HepG2 (cell line): ENCODE data around the gene RPS2. TPM values are rescaled to one million over a fixed set of nuclear protein-coding genes. Genes with fewer than 3 reads are reported as not detected.

ENCODE experiments used
- ARID4A ChIP-seq: sonication (generic); formaldehyde crosslinking; IDR thresholded peaks from 2 replicates; pipeline ENCODE4 v1.5.0; 2020; ENCODE audit warnings: mild to moderate bottlenecking, missing genetic modification reagents, borderline replicate concordance
- CBFB ChIP-seq: sonication (generic); formaldehyde crosslinking; IDR thresholded peaks from 2 replicates; pipeline ENCODE4 v1.4.0; 2020; ENCODE audit warnings: missing genetic modification reagents
- CREB1 ChIP-seq, 2 experiments: fragments of 450-650 bp in 1 of 2; IDR thresholded peaks; 2 replicates each; pipeline ENCODE4 v1.6.1; 2016 to 2017; ENCODE audit warnings: control low read depth in 1 of 2, mild to moderate bottlenecking in 1 of 2, missing compliant biosample characterization in 1 of 2, missing genetic modification characterization in 1 of 2
- CREB3 ChIP-seq: sonication (generic); formaldehyde crosslinking; IDR thresholded peaks from 2 replicates; pipeline ENCODE4 v1.5.0; 2020; ENCODE audit warnings: missing genetic modification reagents
- MAF1 ChIP-seq: sonication (generic); formaldehyde crosslinking; IDR thresholded peaks from 2 replicates; pipeline ENCODE4 v1.5.0; 2020; ENCODE audit warnings: missing genetic modification reagents, borderline replicate concordance
- MAFK ChIP-seq, 2 experiments: IDR thresholded peaks in 1 of 2; conservative IDR thresholded peaks in 1 of 2; 2 replicates each; pipeline ENCODE4 v1.6.1; 2011; ENCODE audit warnings: improper control_type of control experiment in 2 of 2, low read length in 2 of 2
- NFIC ChIP-seq: IDR thresholded peaks from 2 replicates; pipeline ENCODE4 v1.6.1; 2012; ENCODE audit warnings: mild to moderate bottlenecking, low read length, inconsistent platforms
- NKX3-1 ChIP-seq: sonication (generic); formaldehyde crosslinking; IDR thresholded peaks from 2 replicates; pipeline ENCODE4 v1.5.0; 2020; ENCODE audit warnings: missing genetic modification reagents
- PRMT3 ChIP-seq: sonication (generic); formaldehyde crosslinking; IDR thresholded peaks from 2 replicates; pipeline ENCODE4 v1.8.1; 2022; ENCODE audit warnings: low read depth, mild to moderate bottlenecking, moderate library complexity, missing genetic modification reagents, borderline replicate concordance
- SAFB2 ChIP-seq: sonication (generic); formaldehyde crosslinking; IDR thresholded peaks from 2 replicates; pipeline ENCODE4 v1.5.1; 2020; ENCODE audit warnings: missing genetic modification reagents, low read depth, mild to moderate bottlenecking, borderline replicate concordance
- SATB2 ChIP-seq: sonication (generic); formaldehyde crosslinking; IDR thresholded peaks from 2 replicates; pipeline ENCODE4 v1.5.0; 2020; ENCODE audit warnings: missing genetic modification reagents
- TBX3 ChIP-seq: fragments of 450-650 bp; IDR thresholded peaks from 2 replicates; pipeline ENCODE4 v1.6.1; 2017; ENCODE audit warnings: antibody characterized with exemption, mild to moderate bottlenecking, inconsistent platforms, borderline replicate concordance
- TCF7 ChIP-seq: sonication (generic); IDR thresholded peaks from 2 replicates; pipeline ENCODE4 v1.6.1; 2016; ENCODE audit warnings: antibody characterized with exemption, low read depth
- TFDP1 ChIP-seq: IDR thresholded peaks from 2 replicates; pipeline ENCODE4 v1.6.1; 2016; ENCODE audit warnings: missing compliant biosample characterization, missing genetic modification reagents, borderline replicate concordance
- ZBTB26 ChIP-seq: IDR thresholded peaks from 2 replicates; pipeline ENCODE4 v1.6.1; 2016; ENCODE audit warnings: missing compliant biosample characterization, missing genetic modification reagents, borderline replicate concordance
- ZBTB7B ChIP-seq: sonication (generic); formaldehyde crosslinking; IDR thresholded peaks from 2 replicates; pipeline ENCODE4 v1.4.0; 2020; ENCODE audit warnings: missing genetic modification reagents
- ZKSCAN1 ChIP-seq: fragments of 150-350 bp; IDR thresholded peaks from 2 replicates; pipeline ENCODE4 v1.6.1; 2014; ENCODE audit warnings: low read length
- ZNF263 ChIP-seq: sonication (generic); formaldehyde crosslinking; IDR thresholded peaks from 2 replicates; pipeline ENCODE4 v1.4.0; 2020; ENCODE audit warnings: missing genetic modification reagents
- ZNF264 ChIP-seq: sonication (generic); formaldehyde crosslinking; IDR thresholded peaks from 2 replicates; pipeline ENCODE4 v1.4.0; 2020; ENCODE audit warnings: missing genetic modification reagents
- ZNF451 ChIP-seq: sonication (generic); formaldehyde crosslinking; IDR thresholded peaks from 2 replicates; pipeline ENCODE4 v1.5.0; 2020; ENCODE audit warnings: mild to moderate bottlenecking, missing genetic modification reagents
- ZNF724P ChIP-seq: sonication (generic); formaldehyde crosslinking; IDR thresholded peaks from 2 replicates; pipeline ENCODE4 v1.8.0; 2022; ENCODE audit warnings: missing genetic modification reagents, borderline replicate concordance
- polyA plus RNA-seq, 8 experiments: library from polyadenylated mRNA; depleted of rRNA in 3 of 8; stranded (reverse) in 7 of 8; unstranded in 1 of 8; fragments of >200 nt; fragmentation: Illumina TruSeq in 4 of 8; extraction: Trizol in 4 of 8; gene quantifications; 2 replicates each; pipeline versions ENCODE4 v1.2.1 to v1.2.3, GENCODE V29; 2011 to 2016; ENCODE audit warnings: low read depth in 4 of 8, missing spikeins in 1 of 8, mixed read lengths in 1 of 8; ENCODE audit not compliant: insufficient read depth in 1 of 8
- total RNA-seq, 5 experiments: library from RNA; depleted of rRNA; stranded (reverse); fragments of >200 nt; fragmentation: Illumina TruSeq; extraction: Trizol; gene quantifications; 2 replicates each; pipeline ENCODE4 v1.2.3, GENCODE V29; 2016; ENCODE audit warnings: low read depth in 1 of 5

RPS2 gene
- total and polyA plus RNA-seq, 2 of the 13 experiments (the other 11 are each of a cell fraction or from before 2014, with no cell fraction given), result 1,908 to 4,514 TPM

GRCh38 chr16:1990351-1991134 lies 25.9 kb upstream of the RPS2 start (continued):
- no peak for TF ChIP-seq ZBTB26 (CRISPR knock-in tag)
- TF ChIP-seq ZKSCAN1, result no peak
- no peak for TF ChIP-seq PRMT3 (CRISPR knock-in tag)
- TF ChIP-seq CREB1 (IDR thresholded peaks at IDR 0.05), result peak; percentile 95
- no peak for TF ChIP-seq CREB1 (CRISPR knock-in tag; IDR thresholded peaks at IDR 0.05)
- TF ChIP-seq CBFB (CRISPR knock-in tag), result 0 out of 2 replicates have a peak, but pooled peaks have one; percentile 6
- peak; percentile 18; the same call in 1 of the 2 replicates for TF ChIP-seq ZBTB7B (CRISPR knock-in tag)
- TF ChIP-seq ZNF724P, result 0 out of 2 replicates have a peak, but pooled peaks have one; percentile 18
- no peak for TF ChIP-seq CREB3 (CRISPR knock-in tag)
- TF ChIP-seq ZNF263 (CRISPR knock-in tag), result no peak
- no peak for TF ChIP-seq MAFK (conservative IDR thresholded peaks at IDR 0.05 in 1 of 2, IDR thresholded peaks at IDR 0.05 in 1 of 2; ENCODE audit: low read length in 2 of 2)
- TF ChIP-seq SAFB2 (CRISPR knock-in tag), result no peak
- no peak for TF ChIP-seq TBX3
- no peak for TF ChIP-seq ARID4A
- no peak for TF ChIP-seq SATB2
- TF ChIP-seq TFDP1 (CRISPR knock-in tag), result no peak
- TF ChIP-seq TCF7, result no peak
- no peak for TF ChIP-seq NKX3-1
- TF ChIP-seq MAF1 (CRISPR knock-in tag), result no peak
- no peak for TF ChIP-seq ZNF451
- TF ChIP-seq ZNF264 (CRISPR knock-in tag), result no peak
- no peak for TF ChIP-seq NFIC
